SK-N-MC (cell line): Measurements from ENCODE around the gene BMERB1.
"Not testable (repeated sequence)": the region's sequence is repeated elsewhere in the genome, so short reads cannot be mapped to it uniquely, and the experiment has no call there.

Experiments
- DNase-seq: peaks from one replicate; pipeline ENCODE4 v3.0.0-alpha.2; 2011; ENCODE audit warnings: low read depth, low spot score
- H3K27ac ChIP-seq: fragments of 200-600 bp; sonication (generic); 2 replicates; pipeline ENCODE4 v1.5.1; 2016; ENCODE audit warnings: mixed run types
- H3K36me3 ChIP-seq: fragments of 200-600 bp; sonication (generic); 2 replicates; pipeline ENCODE4 v1.6.1; 2017; ENCODE audit warnings: antibody characterized with exemption, low read length, mixed read lengths; ENCODE audit not compliant: insufficient read depth
- H3K4me3 ChIP-seq: fragments of 200-600 bp; sonication (generic); 2 replicates; pipeline ENCODE4 v1.5.1; 2016
- H3K9ac ChIP-seq: fragments of 200-600 bp; sonication (generic); 2 replicates; pipeline ENCODE4 v1.8.0; 2017; ENCODE audit warnings: mixed run types, mixed read lengths; ENCODE audit not compliant: insufficient read length
- H3K9me3 ChIP-seq: fragments of 200-600 bp; sonication (generic); 2 replicates; pipeline ENCODE4 v1.6.1; 2017; ENCODE audit warnings: low read depth, mild to moderate bottlenecking, antibody characterized with exemption, low read length, moderate library complexity, mixed read lengths
- EZH2 ChIP-seq: fragments of 200-600 bp; sonication (generic); IDR thresholded peaks from one replicate; pipeline ENCODE4 v1.6.1; 2017; ENCODE audit warnings: antibody characterized with exemption
- FOXP2 ChIP-seq: optimal IDR thresholded peaks from 2 replicates; pipeline ENCODE3; 2011; ENCODE audit warnings: mild to moderate bottlenecking, moderate library complexity; ENCODE audit not compliant: insufficient read depth; ENCODE audit errors: extremely low read length, control extremely low read depth
- POLR2AphosphoS5 ChIP-seq: IDR thresholded peaks from 2 replicates; pipeline ENCODE4 v1.6.1; 2012; ENCODE audit warnings: mild to moderate bottlenecking, low read depth, low read length, borderline replicate concordance

The BMERB1 gene

GRCh38 chr16:15434425-15435215 lies at the start of gene BMERB1:
Gene BMERB1, plus strand, starts transcription at chr16:15434588. Its CDS starts 66 bp downstream, at chr16:15434654.
- Histone ChIP-seq H3K4me3 (no peak within 1 kb of the TSS), H3K27ac (no peak within 1 kb of the TSS), H3K9ac (no peak within 1 kb of the TSS), H3K9me3 (no peaks in the 10 kb centered on the region), H3K36me3 (no peaks in the 10 kb centered on the region)
- TF ChIP-seq POLR2AphosphoS5 (no peak), EZH2 (no peak), FOXP2 (no peak)
- DNase-seq = no peak

GRCh38 chr16:15388060-15388459 lies 46.3 kb upstream of the BMERB1 start:
- not testable (repeated sequence) for H3K36me3 ChIP-seq, H3K9ac ChIP-seq, H3K9me3 ChIP-seq, DNase-seq, H3K4me3 ChIP-seq, H3K27ac ChIP-seq

- H3K9ac ChIP-seq, H3K9me3 ChIP-seq, DNase-seq, H3K27ac ChIP-seq, H3K36me3 ChIP-seq, H3K4me3 ChIP-seq: not testable (repeated sequence)
Measured at GRCh38 chr16:15389916-15390315, 44.5 kb upstream of the BMERB1 start.

GRCh38 chr16:15393025-15393424 lies 41.4 kb upstream of the BMERB1 start:
- not testable (repeated sequence) for DNase-seq, H3K36me3 ChIP-seq, H3K9me3 ChIP-seq, H3K4me3 ChIP-seq, H3K9ac ChIP-seq, H3K27ac ChIP-seq

- H3K27ac ChIP-seq, H3K9ac ChIP-seq, H3K4me3 ChIP-seq, DNase-seq, H3K36me3 ChIP-seq, H3K9me3 ChIP-seq: not testable (repeated sequence)
Measured at GRCh38 chr16:15395631-15396508, 38.5 kb upstream of the BMERB1 start, which contains the start of gene MPV17L. Gene MPV17L, plus strand, starts transcription at chr16:15395754. Its CDS starts 144 bp downstream, at chr16:15395898.

GRCh38 chr16:15396509-15396829 lies 37.9 kb upstream of the BMERB1 start:
- H3K36me3 ChIP-seq, DNase-seq, H3K9ac ChIP-seq, H3K27ac ChIP-seq, H3K9me3 ChIP-seq, H3K4me3 ChIP-seq: not testable (repeated sequence)

GRCh38 chr16:15396948-15397594 lies 37.3 kb upstream of the BMERB1 start:
- TF ChIP-seq FOXP2 (no peak), POLR2AphosphoS5 (no peak), EZH2 (no peak)
- Histone ChIP-seq H3K4me3 (no peak overlapping the region), H3K9ac (no peak overlapping the region), H3K36me3 (no peaks in the 10 kb centered on the region), H3K27ac (no peak overlapping the region), H3K9me3 (no peaks in the 10 kb centered on the region)
- DNase-seq = no peak

GRCh38 chr16:15398618-15399316 lies 35.6 kb upstream of the BMERB1 start:
- no peak overlapping the region for H3K27ac ChIP-seq
- H3K9me3 ChIP-seq = no peaks in the 10 kb centered on the region
- H3K36me3 ChIP-seq = no peaks in the 10 kb centered on the region
- H3K4me3 ChIP-seq = no peak overlapping the region
- TF ChIP-seq POLR2AphosphoS5 (no peak), EZH2 (no peak), FOXP2 (no peak)
- DNase-seq = no peak
- H3K9ac ChIP-seq = no peak overlapping the region

GRCh38 chr16:15399317-15399716 lies 35.1 kb upstream of the BMERB1 start:
- TF ChIP-seq POLR2AphosphoS5 (no peak), FOXP2 (no peak), EZH2 (no peak)
- Histone ChIP-seq H3K9me3 (no peaks in the 10 kb centered on the region), H3K27ac (no peak overlapping the region), H3K9ac (no peak overlapping the region), H3K36me3 (no peaks in the 10 kb centered on the region), H3K4me3 (no peak overlapping the region)
- no peak for DNase-seq

- H3K36me3 ChIP-seq, H3K9ac ChIP-seq, H3K27ac ChIP-seq, H3K4me3 ChIP-seq, DNase-seq, H3K9me3 ChIP-seq: not testable (repeated sequence)
Measured at GRCh38 chr16:15400314-15400713, 34.1 kb upstream of the BMERB1 start.
